ENCODE measurements around the gene PRM3. TPM values are rescaled to one million over a fixed set of nuclear protein-coding genes. Genes with fewer than 3 reads are reported as not detected.

PRM3 gene
- total RNA-seq, 1 experiment from 2014 or later, result not detected

DNA sequence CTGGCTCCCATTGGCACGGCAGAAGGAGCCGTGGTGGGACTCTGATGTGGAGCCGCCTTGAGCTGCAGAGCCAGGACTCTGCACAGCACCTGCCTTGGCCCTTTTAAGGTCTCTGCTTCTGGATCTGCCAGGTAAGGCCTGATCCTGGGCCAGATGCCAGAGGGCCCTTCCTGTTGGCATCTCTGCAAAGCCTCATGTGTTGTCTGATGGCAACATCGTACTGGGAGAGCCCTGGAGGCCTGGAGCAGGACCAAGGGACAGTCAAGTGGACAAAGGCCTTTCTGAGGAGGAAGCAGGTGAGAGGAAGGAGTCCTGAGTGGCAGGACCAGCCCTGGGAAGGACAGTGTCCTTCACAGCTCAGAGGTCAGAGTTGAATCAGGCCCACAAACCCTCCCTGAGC, 43.5 kb downstream of the PRM3 start:
- WGBS (ENCODE audit: extremely low coverage, insufficient read length, low lambda C conversion rate), result no CpG with 5 or more reads among the region's 4 CpGs
- TF ChIP-seq, protein P1, sequence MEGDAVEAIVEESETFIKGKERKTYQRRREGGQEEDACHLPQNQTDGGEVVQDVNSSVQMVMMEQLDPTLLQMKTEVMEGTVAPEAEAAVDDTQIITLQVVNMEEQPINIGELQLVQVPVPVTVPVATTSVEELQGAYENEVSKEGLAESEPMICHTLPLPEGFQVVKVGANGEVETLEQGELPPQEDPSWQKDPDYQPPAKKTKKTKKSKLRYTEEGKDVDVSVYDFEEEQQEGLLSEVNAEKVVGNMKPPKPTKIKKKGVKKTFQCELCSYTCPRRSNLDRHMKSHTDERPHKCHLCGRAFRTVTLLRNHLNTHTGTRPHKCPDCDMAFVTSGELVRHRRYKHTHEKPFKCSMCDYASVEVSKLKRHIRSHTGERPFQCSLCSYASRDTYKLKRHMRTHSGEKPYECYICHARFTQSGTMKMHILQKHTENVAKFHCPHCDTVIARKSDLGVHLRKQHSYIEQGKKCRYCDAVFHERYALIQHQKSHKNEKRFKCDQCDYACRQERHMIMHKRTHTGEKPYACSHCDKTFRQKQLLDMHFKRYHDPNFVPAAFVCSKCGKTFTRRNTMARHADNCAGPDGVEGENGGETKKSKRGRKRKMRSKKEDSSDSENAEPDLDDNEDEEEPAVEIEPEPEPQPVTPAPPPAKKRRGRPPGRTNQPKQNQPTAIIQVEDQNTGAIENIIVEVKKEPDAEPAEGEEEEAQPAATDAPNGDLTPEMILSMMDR (conservative IDR thresholded peaks at IDR 0.05), result no peak
- no peaks in the 10 kb centered on the region for H3K79me1 ChIP-seq (ENCODE audit: insufficient read depth, low read depth, low read length, poor library complexity, severe bottlenecking)

More for the DNA sequence above, 43.5 kb downstream of the PRM3 start:
- H3K36me3 Mint-ChIP-seq (ENCODE audit: insufficient read depth in 1 of 3, low read depth in 3 of 3), result no peaks in the 10 kb centered on the region
- Histone ChIP-seq H4K91ac (ENCODE audit: insufficient read length, low read depth, low read length) (no peak overlapping the region), H3K4me2 (ENCODE audit: insufficient read depth, insufficient read length, low read length) (no peak overlapping the region), H2BK20ac (ENCODE audit: low read depth, low read length, poor library complexity, severe bottlenecking) (no peak overlapping the region), H2BK12ac (ENCODE audit: insufficient read length, low read depth, low read length) (no peak overlapping the region), H3K9me3 (ENCODE audit: control insufficient read depth, low read depth, low read length) (no peaks in the 10 kb centered on the region), H4K5ac (ENCODE audit: insufficient read length, low read depth, low read length) (no peak overlapping the region), H3K27ac (ENCODE audit: insufficient read length, low read depth, low read length) (no peak overlapping the region), H2BK120ac (ENCODE audit: low read depth, low read length, poor library complexity, severe bottlenecking) (no peak overlapping the region), H3K4me1 (ENCODE audit: insufficient read depth, low read length) (no peaks in the 10 kb centered on the region), H3K14ac (ENCODE audit: insufficient read depth, low read length) (no peak overlapping the region), H4K20me1 (ENCODE audit: control insufficient read depth, insufficient read depth, insufficient read length) (no peaks in the 10 kb centered on the region), H3K23ac (ENCODE audit: insufficient read length, low read depth, low read length) (no peak overlapping the region), H3K9ac (ENCODE audit: extremely low read depth, insufficient read length, low read length) (no peak overlapping the region), H3T11ph (ENCODE audit: low read length) (no peak overlapping the region), H3K18ac (ENCODE audit: insufficient read length, low read depth, low read length) (no peak overlapping the region), H2AK5ac (ENCODE audit: insufficient read length, low read length) (no peak overlapping the region), H3K4ac (ENCODE audit: low read depth, low read length) (no peak overlapping the region), H3K27me3 (ENCODE audit: insufficient read depth, low read length) (no peaks in the 10 kb centered on the region), H3K79me2 (ENCODE audit: insufficient read depth, low read length) (no peaks in the 10 kb centered on the region), H3K23me2 (ENCODE audit: insufficient read length, low read depth, low read length, poor library complexity, severe bottlenecking) (no peaks in the 10 kb centered on the region), H3K56ac (ENCODE audit: insufficient read length, low read depth, low read length) (no peak overlapping the region), H2AFZ (ENCODE audit: low read length) (no peak overlapping the region), H4K8ac (replicated peaks; ENCODE audit: insufficient read length, low read depth, low read length) (no peak overlapping the region), H2BK5ac (ENCODE audit: insufficient read length, low read length) (no peak overlapping the region), H2BK15ac (ENCODE audit: low read depth, low read length) (no peak overlapping the region)
- no peak overlapping the region for H3K4me3 Mint-ChIP-seq
- H3K9me3 Mint-ChIP-seq, result no peaks in the 10 kb centered on the region
- no peak for DNase-seq
- H3K27ac Mint-ChIP-seq, result no peak overlapping the region; a peak in 1 of 7 replicates
- H3K4me1 Mint-ChIP-seq, result peaks cover 0 to 6% of the 10 kb centered on the region in 2 experiments; a peak in 3 of 4 replicates
- peaks cover 8% of the 10 kb centered on the region for H3K27me3 Mint-ChIP-seq (ENCODE audit: low read depth)

Data from H9 (cell line).